Psoas muscle (tissue), 8 donors: Measurements from ENCODE around the gene CYTH4. TPM values are rescaled to one million over a fixed set of nuclear protein-coding genes. Genes with fewer than 3 reads are reported as not detected.
"Not testable (repeated sequence)": the region's sequence is repeated elsewhere in the genome, so short reads cannot be mapped to it uniquely, and the experiment has no call there.

Experiments used
- ATAC-seq, 4 donors: fragments of 200-7000 bp; cut with Tn5 transposase; one replicate each; pipeline ENCODE4 v1.9.1; 2020; ENCODE audit warnings: moderate library complexity in 3 of 4, mild to moderate bottlenecking in 2 of 4
- DNase-seq, 2 donors: peaks; one replicate each; pipeline ENCODE4 v3.0.0-alpha.2; 2020
- H3K27ac ChIP-seq: fragments of 200-600 bp; one replicate; pipeline ENCODE4 v1.8.0; 2022
- H3K27me3 ChIP-seq, 3 donors: fragments of 200-600 bp in 1 of 3; one replicate each; pipeline versions ENCODE4 v1.6.1 to v1.8.0; 2013 to 2022; ENCODE audit warnings: low read length in 2 of 3, mild to moderate bottlenecking in 2 of 3, moderate library complexity in 1 of 3; ENCODE audit not compliant: insufficient read depth in 3 of 3
- H3K36me3 ChIP-seq, 2 donors: fragments of 200-600 bp in 1 of 2; one replicate each; pipeline versions ENCODE4 v1.6.1 to v1.8.0; 2013 to 2022; ENCODE audit warnings: low read depth in 1 of 2, mild to moderate bottlenecking in 1 of 2, moderate library complexity in 1 of 2; ENCODE audit not compliant: insufficient read depth in 1 of 2
- H3K4me1 ChIP-seq: fragments of 200-600 bp; one replicate; pipeline ENCODE4 v1.8.0; 2022
- H3K4me3 ChIP-seq: fragments of 200-600 bp; one replicate; pipeline ENCODE4 v1.8.0; 2022; ENCODE audit warnings: mild to moderate bottlenecking
- H3K9me3 ChIP-seq: fragments of 200-600 bp; one replicate; pipeline ENCODE4 v1.8.0; 2022
- WGBS, 3 donors: extraction: QIAGEN DNeasy Blood & Tissue Kit; methylation state at CpG; one replicate each; pipeline versions ENCODE4 v1.1.6 to v1.1.7; 2013; 5-methylcytosine and 5-hydroxymethylcytosine counted together
- intact Hi-C, 2 donors: fragments of 100-400 bp; cut with DNase I; formaldehyde crosslinking; loops; one replicate each; pipeline versions ENCODE4 v1.11.0 to v1.14.2; 2022
- polyA plus RNA-seq, 3 donors: library from polyadenylated mRNA; stranded (reverse); fragments of 200-250 nt; gene quantifications; one replicate each; pipeline ENCODE4 v1.2.3, GENCODE V29; 2013
- total RNA-seq, 4 donors: library from RNA; stranded (reverse); fragmentation: NEBNext Ultra II Directional in 2 of 4; extraction: Animal tissue kit (Norgen Biotek cat#: 25700) in 2 of 4; gene quantifications; one replicate each; pipeline versions ENCODE4 v1.2.1 to v1.2.4, GENCODE V29; 2021 to 2023
- TF ChIP-seq, protein P1 (sequence below): fragments of 200-600 bp; IDR thresholded peaks from one replicate; pipeline ENCODE4 v1.8.0; 2022; ENCODE audit warnings: antibody characterized with exemption
- donor health status: healthy with polysubstance abuse.
- donor health status: DM: no; HTN: no; CAD: no; lungs with moderate emphysema.
- donor health status: Bipolar disorder and iron deficiency.
- donor health status: healthy.
- donor health status: DM: yes; HTN: yes; CAD: no.
- donor health status: DM: no; HTN: no; CAD: no.
- donor health status: DM: no; HTN: no; CAD: no.
- donor health status: DM: yes; HTN: yes; CAD: no.

Gene CYTH4
- total and polyA plus RNA-seq, 7 donors = 0.63 to 8.5 (median 3.0) TPM

- no peaks in the 10 kb centered on the region for H3K36me3 ChIP-seq
- DNase-seq (no peak), ATAC-seq (no peak)
- no peaks in the 10 kb centered on the region for H3K4me1 ChIP-seq
- TF ChIP-seq, protein P1, sequence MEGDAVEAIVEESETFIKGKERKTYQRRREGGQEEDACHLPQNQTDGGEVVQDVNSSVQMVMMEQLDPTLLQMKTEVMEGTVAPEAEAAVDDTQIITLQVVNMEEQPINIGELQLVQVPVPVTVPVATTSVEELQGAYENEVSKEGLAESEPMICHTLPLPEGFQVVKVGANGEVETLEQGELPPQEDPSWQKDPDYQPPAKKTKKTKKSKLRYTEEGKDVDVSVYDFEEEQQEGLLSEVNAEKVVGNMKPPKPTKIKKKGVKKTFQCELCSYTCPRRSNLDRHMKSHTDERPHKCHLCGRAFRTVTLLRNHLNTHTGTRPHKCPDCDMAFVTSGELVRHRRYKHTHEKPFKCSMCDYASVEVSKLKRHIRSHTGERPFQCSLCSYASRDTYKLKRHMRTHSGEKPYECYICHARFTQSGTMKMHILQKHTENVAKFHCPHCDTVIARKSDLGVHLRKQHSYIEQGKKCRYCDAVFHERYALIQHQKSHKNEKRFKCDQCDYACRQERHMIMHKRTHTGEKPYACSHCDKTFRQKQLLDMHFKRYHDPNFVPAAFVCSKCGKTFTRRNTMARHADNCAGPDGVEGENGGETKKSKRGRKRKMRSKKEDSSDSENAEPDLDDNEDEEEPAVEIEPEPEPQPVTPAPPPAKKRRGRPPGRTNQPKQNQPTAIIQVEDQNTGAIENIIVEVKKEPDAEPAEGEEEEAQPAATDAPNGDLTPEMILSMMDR = no peak
- no peak overlapping the region for H3K4me3 ChIP-seq
- peaks cover 0 to 26% (median 2%) of the 10 kb centered on the region in 3 donors for H3K27me3 ChIP-seq
- WGBS, 3 donors = 67 to 71% (median 69%) methylated on average over 12 of the region's 12 CpGs
- no peak overlapping the region for H3K27ac ChIP-seq
- intact Hi-C loops = no loop called here
- H3K9me3 ChIP-seq = no peaks in the 10 kb centered on the region
Measured at GRCh38 chr22:37249986-37250385, 32.3 kb upstream of the CYTH4 start.

- H3K27me3 ChIP-seq = peaks cover 1 to 42% (median 2%) of the 10 kb centered on the region in 3 donors
- ATAC-seq, H3K4me1 ChIP-seq, intact Hi-C loops, H3K36me3 ChIP-seq, H3K9me3 ChIP-seq, H3K4me3 ChIP-seq, DNase-seq, H3K27ac ChIP-seq: not testable (repeated sequence)
- 74 to 83% (median 75%) methylated on average over 7 to 8 of the region's 8 CpGs for WGBS, 3 donors
Measured at GRCh38 chr22:37251836-37252235, 30.5 kb upstream of the CYTH4 start.

DNA sequence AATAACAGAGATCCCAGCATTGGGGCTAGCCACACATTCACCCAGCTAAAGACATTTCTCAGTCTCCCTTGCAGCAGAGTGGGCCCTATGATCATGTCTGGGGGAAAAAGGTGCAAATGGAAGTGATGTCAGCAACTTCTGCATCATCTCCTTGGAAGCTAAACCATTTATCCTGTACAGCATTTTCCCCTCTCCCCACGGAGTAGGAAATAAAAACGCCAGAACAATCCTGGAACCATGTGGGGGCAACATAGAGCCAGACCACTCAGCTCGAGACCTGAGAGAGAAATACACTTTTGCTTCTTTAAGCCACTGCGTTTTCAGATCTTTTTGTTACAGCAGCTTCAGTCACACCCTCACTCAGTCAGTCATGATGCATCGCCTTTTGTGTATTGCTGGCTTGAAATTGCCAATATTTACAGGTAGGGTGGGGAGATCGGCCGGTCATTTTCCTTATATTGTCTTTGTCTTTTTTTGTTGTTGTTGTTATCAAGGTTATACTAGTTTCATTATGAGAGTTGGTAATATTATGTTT lies 29.1 kb upstream of the CYTH4 start:
- Histone ChIP-seq H3K36me3 (no peaks in the 10 kb centered on the region), H3K4me1 (no peaks in the 10 kb centered on the region), H3K9me3 (no peaks in the 10 kb centered on the region), H3K4me3 (no peak overlapping the region), H3K27ac (no peak overlapping the region), H3K27me3 (peaks cover under 1 to 55% (median 7%) of the 10 kb centered on the region in 3 donors)
- intact Hi-C loops = no loop called here
- TF ChIP-seq, protein P1 = no peak
- ATAC-seq (no peak), DNase-seq (no peak)
- 41 to 48% (median 43%) methylated on average over 7 of the region's 7 CpGs for WGBS, 3 donors

DNA sequence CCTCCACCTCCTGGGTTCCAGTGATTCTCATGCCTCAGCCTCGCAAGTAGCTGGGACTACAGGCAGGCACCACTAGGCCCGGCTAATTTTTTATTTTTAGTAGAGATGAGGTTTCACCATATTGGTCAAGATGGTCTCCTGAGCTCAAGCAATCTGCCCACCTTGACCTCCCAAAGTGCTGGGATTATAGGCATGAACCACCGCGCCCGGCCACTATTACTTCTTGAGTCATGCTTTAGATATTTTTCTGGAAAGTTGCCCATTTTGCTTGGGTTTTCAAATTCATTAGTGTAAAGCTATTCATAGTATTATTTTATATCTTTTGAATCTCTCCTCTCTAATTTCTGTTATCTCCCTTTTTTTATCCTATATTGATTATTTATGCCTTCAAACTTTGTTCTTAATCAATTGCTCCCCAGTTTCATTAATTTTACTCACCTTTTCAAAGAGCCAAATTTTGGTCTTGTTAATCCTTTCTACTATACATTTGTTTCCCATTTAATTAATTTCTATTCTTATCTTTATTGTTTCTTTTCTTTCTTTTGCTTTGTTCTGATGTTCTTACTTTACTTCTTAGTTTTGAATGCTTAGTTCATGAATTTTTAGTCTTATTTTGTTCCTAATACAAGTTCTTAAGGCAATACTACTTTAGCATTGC lies 28.0 kb upstream of the CYTH4 start:
- Histone ChIP-seq H3K4me1 (no peaks in the 10 kb centered on the region), H3K4me3 (no peak overlapping the region), H3K36me3 (no peaks in the 10 kb centered on the region), H3K27me3 (peaks cover 5 to 64% (median 7%) of the 10 kb centered on the region in 3 donors), H3K9me3 (no peaks in the 10 kb centered on the region), H3K27ac (no peak overlapping the region)
- DNase-seq (no peak), ATAC-seq (no peak)
- WGBS, 3 donors = 66 to 68% (median 67%) methylated on average over 5 of the region's 5 CpGs
- TF ChIP-seq, protein P1 = no peak
- intact Hi-C loops = no loop called here

DNA sequence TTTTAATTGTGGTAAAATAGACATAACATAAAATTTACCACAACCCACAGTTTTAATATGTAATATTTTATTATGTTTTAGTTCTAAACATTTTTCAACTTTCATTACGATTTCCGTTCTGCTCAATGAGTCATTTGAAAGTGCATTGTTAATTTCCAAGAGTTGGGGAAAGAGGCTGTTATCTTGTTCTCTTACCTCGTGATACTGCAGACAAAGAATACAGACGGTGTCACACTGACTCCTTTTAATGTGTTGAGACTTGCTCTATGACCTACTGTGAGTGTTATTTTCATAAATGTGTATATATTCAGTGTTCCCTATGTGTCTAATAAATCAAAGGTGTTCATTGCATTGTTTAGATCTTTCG lies 27.5 kb upstream of the CYTH4 start:
- H3K4me3 ChIP-seq = no peak overlapping the region
- no peaks in the 10 kb centered on the region for H3K36me3 ChIP-seq
- WGBS, 3 donors = 68 to 72% (median 72%) methylated on average over 5 of the region's 5 CpGs
- DNase-seq = no peak
- intact Hi-C loops = no loop called here
- H3K4me1 ChIP-seq = no peaks in the 10 kb centered on the region
- H3K27me3 ChIP-seq = peaks cover 5 to 66% (median 7%) of the 10 kb centered on the region in 3 donors
- no peak for ATAC-seq
- H3K27ac ChIP-seq = no peak overlapping the region
- TF ChIP-seq, protein P1 = no peak
- no peaks in the 10 kb centered on the region for H3K9me3 ChIP-seq
